Heart right ventricle (tissue), 16 donors: Measurements from ENCODE around the gene NPAS3. TPM values are rescaled to one million over a fixed set of nuclear protein-coding genes. Genes with fewer than 3 reads are reported as not detected.

Experiments used
- ATAC-seq, 8 donors: fragments of 200-7000 bp; cut with Tn5 transposase; one replicate each; pipeline ENCODE4 v1.9.1; 2020; ENCODE audit warnings: mild to moderate bottlenecking in 8 of 8, moderate library complexity in 8 of 8, moderate number of reproducible peaks in 1 of 8
- DNase-seq, 2 donors: peaks; one replicate each; pipeline ENCODE4 v3.0.0-alpha.2; 2020
- H3K27ac ChIP-seq, 10 donors: fragments of 200-600 bp; sonication (generic) in 2 of 10; one replicate each; pipeline versions ENCODE4 v1.5.0 to v1.8.0; 2020 to 2022; ENCODE audit warnings: mild to moderate bottlenecking in 3 of 10
- H3K27me3 ChIP-seq, 7 donors: fragments of 200-600 bp; one replicate each; pipeline ENCODE4 v1.8.0; 2021 to 2022; ENCODE audit warnings: mild to moderate bottlenecking in 2 of 7
- H3K36me3 ChIP-seq, 9 donors: fragments of 200-600 bp; sonication (generic) in 1 of 9; one replicate each; pipeline versions ENCODE4 v1.5.0 to v1.8.0; 2020 to 2022; ENCODE audit warnings: mild to moderate bottlenecking in 2 of 9
- H3K4me1 ChIP-seq, 9 donors: fragments of 200-600 bp; sonication (generic) in 1 of 9; one replicate each; pipeline versions ENCODE4 v1.5.0 to v1.8.0; 2020 to 2022; ENCODE audit warnings: mild to moderate bottlenecking in 4 of 9
- H3K4me3 ChIP-seq, 10 donors: fragments of 200-600 bp; sonication (generic) in 2 of 10; one replicate each; pipeline versions ENCODE4 v1.5.0 to v1.8.0; 2020 to 2022; ENCODE audit warnings: mild to moderate bottlenecking in 7 of 10, moderate library complexity in 2 of 10
- H3K9me3 ChIP-seq, 11 donors: fragments of 200-600 bp in 10 of 11; sonication (generic) in 2 of 11; one replicate each; pipeline versions ENCODE4 v1.5.0 to v1.8.0; 2013 to 2022; ENCODE audit warnings: mild to moderate bottlenecking in 2 of 11, control low read depth in 1 of 11, moderate library complexity in 1 of 11
- CTCF ChIP-seq, 9 donors: fragments of 200-600 bp; sonication (generic) in 2 of 9; IDR thresholded peaks; one replicate each; pipeline versions ENCODE4 v1.5.0 to v1.8.0; 2021 to 2022; ENCODE audit warnings: antibody characterized with exemption in 9 of 9, mild to moderate bottlenecking in 5 of 9, moderate library complexity in 1 of 9
- WGBS, 2 donors: extraction: QIAGEN DNeasy Blood & Tissue Kit; methylation state at CpG; one replicate each; pipeline ENCODE4 v1.1.7; 2013; ENCODE audit warnings: inconsistent platforms in 1 of 2; 5-methylcytosine and 5-hydroxymethylcytosine counted together
- intact Hi-C, 10 donors: fragments of 100-400 bp; cut with DNase I; formaldehyde crosslinking; loops; one replicate each; pipeline versions ENCODE4 v1.11.1 to v1.14.2; 2022
- polyA plus RNA-seq, 2 donors: library from polyadenylated mRNA; stranded (reverse); fragments of 200-250 nt; gene quantifications; one replicate each; pipeline ENCODE4 v1.2.3, GENCODE V29; 2013
- total RNA-seq, 10 donors: library from RNA; stranded (reverse); fragmentation: NEBNext Ultra II Directional in 3 of 10; extraction: Animal tissue kit (Norgen Biotek cat#: 25700) in 3 of 10; gene quantifications; one replicate each; pipeline versions ENCODE4 v1.2.1 to v1.2.4, GENCODE V29; 2021 to 2023
- donor health status: Arrhythmogenic right ventricular cardiomyopathy.
- donor health status: ischemic (EF 13 %, LVEDD 7.1; RV severe dilation, severe dysfunction).
- donor health status: healthy with polysubstance abuse.
- donor health status: DM: no; HTN: yes; CAD: no.
- donor health status: DM: no; HTN: no; CAD: no.
- donor health status: ischemic (EF 25% LVEDD 6.9; RV normal size, moderate dysfunction).
- donor health status: ischemic (EF 25% LVEDD 5.7; RV mildly dilated, moderate dysfunction).
- donor health status: healthy.
- donor health status: DM: yes; HTN: yes; CAD: no.
- donor health status: Ischemic cardiomyopathy.
- donor health status: ischemic (EF 35%, LVEDD 5.7; RV mildly dilated, moderate dysfunction).
- donor health status: nonischemic (EF 11% LVEDD 7.7; RV severe dilation, severe dysfunction).
- donor health status: DM: yes; HTN: yes; CAD: no.
- donor health status: PGD.
- donor health status: ischemic (EF 29% LVEDD 5.4; RV normal size, mild dysfunction).
- donor health status: nonischemic (EF 23%, LVEDD 6.1; RV moderate dilation, normal function).

Gene NPAS3
- total and polyA plus RNA-seq, 12 donors, result 0.12 to 2.8 (median 0.99) TPM

- Histone ChIP-seq H3K27me3 (peaks cover 0 to 3% (median 0%) of the 10 kb centered on the region in 7 donors), H3K4me3 (no peak overlapping the region), H3K27ac (no peak overlapping the region), H3K36me3 (no peaks in the 10 kb centered on the region), H3K9me3 (no peaks in the 10 kb centered on the region), H3K4me1 (no peaks in the 10 kb centered on the region)
- WGBS, 2 donors, result 60 to 68% methylated on average over 2 of the region's 2 CpGs
- no peak for TF ChIP-seq CTCF (IDR thresholded peaks at IDR 0.05)
- intact Hi-C loops, result no loop called here
- ATAC-seq (no peak), DNase-seq (no peak)
Observed at GRCh38 chr14:32947792-32948191, 9.1 kb downstream of the NPAS3 start.

- Histone ChIP-seq H3K4me1 (no peaks in the 10 kb centered on the region), H3K9me3 (no peaks in the 10 kb centered on the region), H3K27ac (no peak overlapping the region), H3K4me3 (no peak overlapping the region), H3K27me3 (peaks cover 0 to 3% (median 0%) of the 10 kb centered on the region in 7 donors), H3K36me3 (no peaks in the 10 kb centered on the region)
- TF ChIP-seq CTCF (IDR thresholded peaks at IDR 0.05), result no peak
- DNase-seq, result no peak
- WGBS, 2 donors, result 87% methylated on average over 2 of the region's 2 CpGs
- intact Hi-C loops, result no loop called here
- no peak for ATAC-seq
Observed at GRCh38 chr14:32950584-32950983, 11.9 kb downstream of the NPAS3 start.

GRCh38 chr14:32967421-32967820, 28.7 kb downstream of the NPAS3 start:
- no peaks in the 10 kb centered on the region for H3K9me3 ChIP-seq
- intact Hi-C loops, result no loop called here
- no peaks in the 10 kb centered on the region for H3K36me3 ChIP-seq
- no peak overlapping the region for H3K4me3 ChIP-seq
- no peak for TF ChIP-seq CTCF (IDR thresholded peaks at IDR 0.05)
- no peaks in the 10 kb centered on the region for H3K4me1 ChIP-seq
- H3K27me3 ChIP-seq, result no peaks in the 10 kb centered on the region
- no peak overlapping the region for H3K27ac ChIP-seq
- WGBS, 2 donors, result 79 to 82% methylated on average over 3 of the region's 3 CpGs
- ATAC-seq, result no peak
- DNase-seq, result no peak

- Histone ChIP-seq H3K27me3 (no peaks in the 10 kb centered on the region), H3K36me3 (no peaks in the 10 kb centered on the region), H3K4me1 (no peaks in the 10 kb centered on the region), H3K27ac (no peak overlapping the region), H3K9me3 (no peaks in the 10 kb centered on the region), H3K4me3 (no peak overlapping the region)
- TF ChIP-seq CTCF (IDR thresholded peaks at IDR 0.05), result no peak
- no peak for DNase-seq
- WGBS, 2 donors, result 81 to 89% methylated on average over 2 of the region's 2 CpGs
- intact Hi-C loops, result no loop called here
- ATAC-seq, result peak in 1 of 8 donors; percentile 76
Observed at GRCh38 chr14:32968972-32969544, 30.4 kb downstream of the NPAS3 start.
